Tibial nerve (tissue), 3 donors: ENCODE data around the gene DNM3.

ENCODE experiments used
- CTCF ChIP-seq, 5 experiments: fragments of 200-600 bp in 3 of 5; fragments of 450-650 bp in 2 of 5; sonication (generic) in 3 of 5; IDR thresholded peaks; one replicate each; pipeline ENCODE4 v1.5.1; 2016 to 2019; ENCODE audit warnings: antibody characterized with exemption in 5 of 5, mild to moderate bottlenecking in 3 of 5, moderate library complexity in 2 of 5
- POLR2A ChIP-seq, 2 donors: fragments of 450-650 bp; IDR thresholded peaks; one replicate each; pipeline ENCODE4 v1.6.1; 2017; ENCODE audit warnings: antibody characterized with exemption in 2 of 2, mild to moderate bottlenecking in 2 of 2, moderate library complexity in 2 of 2

GRCh38 chr1:172272087-172272486, 430.8 kb downstream of the DNM3 start:
- TF ChIP-seq CTCF (IDR thresholded peaks at IDR 0.05) (no peak), POLR2A (IDR thresholded peaks at IDR 0.05) (no peak)
